Pancreas (tissue), 10 donors: Measurements from ENCODE around the gene JMJD8. TPM values are rescaled to one million over a fixed set of nuclear protein-coding genes. Genes with fewer than 3 reads are reported as not detected.

ENCODE experiments used
- ATAC-seq, 4 donors: fragments of 200-7000 bp; cut with Tn5 transposase; one replicate each; pipeline versions ENCODE4 v1.8.0 to v1.9.1; 2020; ENCODE audit warnings: mild to moderate bottlenecking in 4 of 4, moderate library complexity in 4 of 4
- DNase-seq, 6 donors: peaks; one replicate each; pipeline ENCODE4 v3.0.0-alpha.2; 2020
- FAIRE-seq: peaks from 2 replicates; lab custom pipeline; 2012; peaks lifted over from hg19 to GRCh38; lab: Jason Lieb, UNC
- H3K27ac ChIP-seq, 4 donors: fragments of 200-600 bp; sonication (generic); 1 replicate in 3 of 4; 2 replicates in 1 of 4; pipeline versions ENCODE4 v1.5.0 to v1.8.0; 2020
- H3K27me3 ChIP-seq, 4 donors: fragments of 200-600 bp; one replicate each; pipeline ENCODE4 v1.8.0; 2021
- H3K36me3 ChIP-seq, 3 donors: fragments of 200-600 bp; sonication (generic) in 1 of 3; one replicate each; pipeline versions ENCODE4 v1.5.0 to v1.8.0; 2020 to 2021
- H3K4me1 ChIP-seq, 3 donors: fragments of 200-600 bp; one replicate each; pipeline ENCODE4 v1.8.0; 2021
- H3K4me3 ChIP-seq, 4 donors: fragments of 200-600 bp; sonication (generic) in 2 of 4; one replicate each; pipeline versions ENCODE4 v1.5.0 to v1.8.0; 2020 to 2021
- H3K9me3 ChIP-seq, 4 donors: fragments of 200-600 bp; one replicate each; pipeline ENCODE4 v1.8.0; 2021
- whole genome bisulfite sequencing, 2 donors: extraction: QIAGEN DNeasy Blood & Tissue Kit; methylation state at CpG; one replicate each; pipeline ENCODE4 v1.1.7; 2013; 5-methylcytosine and 5-hydroxymethylcytosine counted together
- intact Hi-C, 3 donors: fragments of 100-400 bp; cut with DNase I; formaldehyde crosslinking; loops; one replicate each; pipeline versions ENCODE4 v1.11.1 to v1.14.2; 2022
- polyA plus RNA-seq, 2 donors: library from polyadenylated mRNA; stranded (reverse); fragments of 200-250 nt; gene quantifications; one replicate each; pipeline ENCODE4 v1.2.3, GENCODE V29; 2013
- total RNA-seq, 6 donors: library from RNA; stranded (reverse); fragmentation: NEBNext Ultra II Directional in 4 of 6; extraction: Animal tissue kit (Norgen Biotek cat#: 25700) in 4 of 6; gene quantifications; one replicate each; pipeline versions ENCODE4 v1.2.1 to v1.2.4, GENCODE V29; 2021 to 2023
- TF ChIP-seq, protein P1 (sequence below), 4 donors: fragments of 200-600 bp; sonication (generic) in 3 of 4; IDR thresholded peaks; one replicate each; pipeline versions ENCODE4 v1.5.0 to v1.8.0; 2021; ENCODE audit warnings: antibody characterized with exemption in 4 of 4
- donor health status: healthy with polysubstance abuse.
- donor health status: DM: no; HTN: no; CAD: no; lungs with moderate emphysema.
- donor health status: DM: no; HTN: no; CAD: no.
- donor health status: control.
- donor health status: control.
- donor health status: Bipolar disorder and iron deficiency.
- donor health status: DM: yes; HTN: yes; CAD: no.
- donor health status: DM: no; HTN: no; CAD: no.
- donor health status: DM: no; HTN: no; CAD: no.
- donor health status: DM: yes; HTN: yes; CAD: no.

Gene JMJD8
- total and polyA plus RNA-seq, 8 donors: 25.0 to 50.2 (median 34.2) TPM

- 9 to 12% methylated on average over 39 to 57 of the region's 57 CpGs for WGBS, 2 donors
- H3K27me3 ChIP-seq: no peaks in the 10 kb centered on the region
- intact Hi-C loops: no loop called here
- ATAC-seq: no peak
- peaks cover 9 to 29% (median 24%) of the 10 kb centered on the region in 3 donors for H3K4me1 ChIP-seq
- peak overlapping the region; percentile 52 to 80 (median 72) for H3K4me3 ChIP-seq
- no peaks in the 10 kb centered on the region for H3K9me3 ChIP-seq
- peak in 2 of 6 donors; percentile 32 to 86 for DNase-seq
- FAIRE-seq: no peak
- H3K27ac ChIP-seq: peak overlapping the region in 3 of 4 donors; percentile 41 to 80 (median 54)
- peaks cover 0 to 14% (median 13%) of the 10 kb centered on the region in 3 donors for H3K36me3 ChIP-seq
- TF ChIP-seq, protein P1, sequence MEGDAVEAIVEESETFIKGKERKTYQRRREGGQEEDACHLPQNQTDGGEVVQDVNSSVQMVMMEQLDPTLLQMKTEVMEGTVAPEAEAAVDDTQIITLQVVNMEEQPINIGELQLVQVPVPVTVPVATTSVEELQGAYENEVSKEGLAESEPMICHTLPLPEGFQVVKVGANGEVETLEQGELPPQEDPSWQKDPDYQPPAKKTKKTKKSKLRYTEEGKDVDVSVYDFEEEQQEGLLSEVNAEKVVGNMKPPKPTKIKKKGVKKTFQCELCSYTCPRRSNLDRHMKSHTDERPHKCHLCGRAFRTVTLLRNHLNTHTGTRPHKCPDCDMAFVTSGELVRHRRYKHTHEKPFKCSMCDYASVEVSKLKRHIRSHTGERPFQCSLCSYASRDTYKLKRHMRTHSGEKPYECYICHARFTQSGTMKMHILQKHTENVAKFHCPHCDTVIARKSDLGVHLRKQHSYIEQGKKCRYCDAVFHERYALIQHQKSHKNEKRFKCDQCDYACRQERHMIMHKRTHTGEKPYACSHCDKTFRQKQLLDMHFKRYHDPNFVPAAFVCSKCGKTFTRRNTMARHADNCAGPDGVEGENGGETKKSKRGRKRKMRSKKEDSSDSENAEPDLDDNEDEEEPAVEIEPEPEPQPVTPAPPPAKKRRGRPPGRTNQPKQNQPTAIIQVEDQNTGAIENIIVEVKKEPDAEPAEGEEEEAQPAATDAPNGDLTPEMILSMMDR (IDR thresholded peaks at IDR 0.05): no peak
These were observed 601 bp downstream of the JMJD8 start for GRCh38 chr16:683396-684070.

GRCh38 chr16:682493-683395 is 1.4 kb downstream of the JMJD8 start:
- peak overlapping the region in 2 of 4 donors; percentile 64 to 80 for H3K4me3 ChIP-seq
- H3K9me3 ChIP-seq: no peaks in the 10 kb centered on the region
- H3K27me3 ChIP-seq: no peaks in the 10 kb centered on the region
- WGBS, 2 donors: 59 to 61% methylated on average over 36 of the region's 36 CpGs
- DNase-seq (peak in 2 of 6 donors; percentile 52 to 82), FAIRE-seq (no peak), ATAC-seq (no peak)
- TF ChIP-seq, protein P1 (IDR thresholded peaks at IDR 0.05): no peak
- intact Hi-C loops: no loop called here
- H3K36me3 ChIP-seq: peaks cover 0 to 14% (median 13%) of the 10 kb centered on the region in 3 donors
- H3K4me1 ChIP-seq: peaks cover 9 to 29% (median 24%) of the 10 kb centered on the region in 3 donors
- H3K27ac ChIP-seq: no peak overlapping the region

- Histone ChIP-seq H3K9me3 (no peaks in the 10 kb centered on the region), H3K27ac (no peak overlapping the region), H3K4me1 (peaks cover 9 to 29% (median 24%) of the 10 kb centered on the region in 3 donors), H3K36me3 (peaks cover 0 to 14% (median 13%) of the 10 kb centered on the region in 3 donors), H3K27me3 (no peaks in the 10 kb centered on the region), H3K4me3 (peak overlapping the region in 2 of 4 donors; percentile 74 to 75)
- FAIRE-seq: no peak
- TF ChIP-seq, protein P1 (IDR thresholded peaks at IDR 0.05): no peak
- no peak for ATAC-seq
- WGBS, 2 donors: 71 to 79% methylated on average over 28 of the region's 28 CpGs
- DNase-seq: peak in 3 of 6 donors; percentile 61 to 87 (median 79)
- intact Hi-C loops: no loop called here
These were observed 2.2 kb downstream of the JMJD8 start for GRCh38 chr16:681746-682427.

- TF ChIP-seq, protein P1 (IDR thresholded peaks at IDR 0.05): no peak
These were observed 3.0 kb downstream of the JMJD8 start for GRCh38 chr16:680967-681745.

More at GRCh38 chr16:680967-681745, 3.0 kb downstream of the JMJD8 start:
- 40 to 43% methylated on average over 44 of the region's 44 CpGs for WGBS, 2 donors
- ATAC-seq (no peak), FAIRE-seq (no peak), DNase-seq (peak in 3 of 6 donors; percentile 71 to 86 (median 85))
- H3K27me3 ChIP-seq: no peaks in the 10 kb centered on the region
- intact Hi-C loops: no loop called here
- H3K9me3 ChIP-seq: no peaks in the 10 kb centered on the region
- peak overlapping the region; percentile 51 to 93 (median 74) for H3K4me3 ChIP-seq
- H3K36me3 ChIP-seq: peaks cover 0 to 14% (median 13%) of the 10 kb centered on the region in 3 donors
- peak overlapping the region; percentile 74 to 87 (median 82) for H3K27ac ChIP-seq
- H3K4me1 ChIP-seq: peaks cover 9 to 29% (median 24%) of the 10 kb centered on the region in 3 donors
